Measurements from ENCODE around the gene LAMTOR4. TPM values are rescaled to one million over a fixed set of nuclear protein-coding genes. Genes with fewer than 3 reads are reported as not detected.

Gene LAMTOR4
- total and polyA plus RNA-seq, 10 of the 15 experiments (the other 5 are each of a cell fraction or from before 2014, with no cell fraction given), result 73.4 to 297 (median 196) TPM

DNA sequence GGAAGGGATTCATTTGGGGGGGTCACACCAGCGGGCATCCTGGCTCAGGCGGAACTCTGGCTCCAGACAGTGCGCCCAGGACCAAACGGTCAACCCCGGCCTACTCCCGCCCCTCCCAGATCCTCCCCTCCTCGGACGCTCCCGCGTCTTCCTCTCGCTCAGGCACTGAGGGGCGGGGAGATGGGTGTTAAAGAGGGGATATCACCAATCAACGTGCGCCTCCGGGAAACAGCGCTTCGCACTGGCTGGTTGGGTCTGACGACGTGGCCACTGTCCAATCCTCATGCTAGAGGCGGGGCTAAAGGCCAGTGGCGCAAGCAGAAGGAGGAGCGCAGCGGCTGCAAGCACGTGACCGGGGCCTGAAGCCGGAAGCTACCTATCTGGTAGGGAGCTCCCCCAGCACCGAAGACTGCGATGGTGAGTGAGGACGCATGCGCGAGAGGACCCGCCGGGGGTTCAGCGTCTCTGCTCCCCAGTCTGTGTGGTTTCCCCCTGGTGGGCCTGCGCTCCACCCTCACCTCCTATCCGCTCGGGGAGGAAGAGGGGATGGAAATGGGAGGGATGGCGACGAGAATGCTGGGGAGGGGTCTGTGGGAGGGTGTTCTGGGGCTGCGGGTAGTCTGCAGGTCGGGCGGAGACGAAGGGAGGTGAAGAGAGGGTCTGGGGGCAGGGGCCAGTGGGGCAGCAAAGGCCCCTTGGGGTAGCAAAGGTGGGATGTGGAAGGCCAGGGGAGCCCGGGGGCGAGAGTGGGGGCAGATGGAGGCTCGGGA, at the start of gene LAMTOR4 (continued):
- TF ChIP-seq ETV6 (conservative IDR thresholded peaks at IDR 0.05 in 1 of 2, IDR thresholded peaks at IDR 0.05 in 1 of 2; ENCODE audit: borderline replicate concordance in 1 of 2, low read depth in 1 of 2) (no peak), BRCA1 (IDR thresholded peaks at IDR 0.05; ENCODE audit: low read depth, low read length) (no peak), RCOR1 (conservative IDR thresholded peaks at IDR 0.05; ENCODE audit: low read depth, low read length) (no peak), EED (IDR thresholded peaks at IDR 0.05; ENCODE audit: low read depth) (peak; percentile 14; the same call in 1 of the 2 replicates)
- TF ChIP-seq, protein P1, sequence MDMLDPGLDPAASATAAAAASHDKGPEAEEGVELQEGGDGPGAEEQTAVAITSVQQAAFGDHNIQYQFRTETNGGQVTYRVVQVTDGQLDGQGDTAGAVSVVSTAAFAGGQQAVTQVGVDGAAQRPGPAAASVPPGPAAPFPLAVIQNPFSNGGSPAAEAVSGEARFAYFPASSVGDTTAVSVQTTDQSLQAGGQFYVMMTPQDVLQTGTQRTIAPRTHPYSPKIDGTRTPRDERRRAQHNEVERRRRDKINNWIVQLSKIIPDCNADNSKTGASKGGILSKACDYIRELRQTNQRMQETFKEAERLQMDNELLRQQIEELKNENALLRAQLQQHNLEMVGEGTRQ (IDR thresholded peaks at IDR 0.05; ENCODE audit: borderline replicate concordance, low read depth, low read length), result peak; percentile 83
- TF ChIP-seq, protein P2, sequence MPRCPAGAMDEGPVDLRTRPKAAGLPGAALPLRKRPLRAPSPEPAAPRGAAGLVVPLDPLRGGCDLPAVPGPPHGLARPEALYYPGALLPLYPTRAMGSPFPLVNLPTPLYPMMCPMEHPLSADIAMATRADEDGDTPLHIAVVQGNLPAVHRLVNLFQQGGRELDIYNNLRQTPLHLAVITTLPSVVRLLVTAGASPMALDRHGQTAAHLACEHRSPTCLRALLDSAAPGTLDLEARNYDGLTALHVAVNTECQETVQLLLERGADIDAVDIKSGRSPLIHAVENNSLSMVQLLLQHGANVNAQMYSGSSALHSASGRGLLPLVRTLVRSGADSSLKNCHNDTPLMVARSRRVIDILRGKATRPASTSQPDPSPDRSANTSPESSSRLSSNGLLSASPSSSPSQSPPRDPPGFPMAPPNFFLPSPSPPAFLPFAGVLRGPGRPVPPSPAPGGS (IDR thresholded peaks at IDR 0.05; ENCODE audit: borderline replicate concordance, insufficient read depth, low read depth, low read length, poor library complexity, severe bottlenecking), result no peak

DNA sequence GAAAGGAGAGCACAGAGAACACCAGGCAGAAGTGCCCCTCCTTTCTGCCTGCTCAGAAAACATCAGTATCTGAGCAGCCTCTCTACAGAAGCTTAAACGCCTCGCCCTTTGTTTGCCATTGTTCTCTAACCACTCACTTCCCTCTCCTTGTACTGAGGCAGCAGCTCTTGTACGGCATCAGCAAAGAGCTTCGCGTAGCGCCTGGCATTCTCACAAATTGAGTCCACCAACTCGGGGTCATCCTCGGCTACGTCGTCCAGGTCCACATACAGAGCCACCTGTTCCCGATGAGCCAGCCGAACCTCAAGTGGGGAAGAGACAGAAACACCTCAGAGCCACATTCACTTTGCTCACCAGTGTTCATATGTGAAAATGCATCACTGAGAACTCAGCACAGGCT, 49.3 kb upstream of the LAMTOR4 start:
- peak overlapping the region; percentile 88 for H3K4me3 ChIP-seq
- POLR2A ChIA-PET, result interaction anchor here (0.8 to 2.1 kb wide), 2 partner anchors 9 to 84 kb away, joined by 3 to 6 read pairs; partner anchors contain the start of gene ZKSCAN1
- peaks cover 29% of the 10 kb centered on the region for H3K79me2 ChIP-seq (ENCODE audit: control insufficient read depth, insufficient read depth, low read length)
- no peak overlapping the region for H2AFZ ChIP-seq (ENCODE audit: control insufficient read depth, low read depth, low read length)
- CTCF ChIA-PET, result no interaction called here
- no peaks in the 10 kb centered on the region for H3K27me3 ChIP-seq (replicated peaks in 1 of 2; ENCODE audit: control insufficient read depth in 2 of 2, insufficient read depth in 2 of 2, low read length in 1 of 2)
- ATAC-seq (no peak), FAIRE-seq (no peak), DNase-seq (ENCODE audit: low read depth, low spot score) (no peak)
- peaks cover 37 to 38% of the 10 kb centered on the region in 2 experiments for H3K36me3 ChIP-seq (ENCODE audit: control insufficient read depth in 2 of 2, insufficient read depth in 2 of 2, low read length in 1 of 2)
- peaks cover 16% of the 10 kb centered on the region for H3K4me1 ChIP-seq (ENCODE audit: control insufficient read depth, insufficient read depth, low read length)
- in situ Hi-C loops (cut with MboI), result no loop called here
- H4K20me1 ChIP-seq (ENCODE audit: control insufficient read depth, insufficient read depth), result peaks cover 3% of the 10 kb centered on the region; the same call in 1 of the 2 replicates
- RAD21 ChIA-PET (ENCODE audit: unreplicated experiment), result interaction anchor here (1.6 kb wide), 1 partner anchor 31 kb away, joined by 9 read pairs; no protein-coding TSS in a partner anchor
- intact Hi-C loops (cut with micrococcal nuclease; ENCODE audit: unreplicated experiment), result no loop called here
- 97% methylated on average over 12 of the region's 12 CpGs for WGBS (ENCODE audit: insufficient coverage, insufficient replicate concordance, low lambda C conversion rate, missing lambda C conversion rate)
- no peak overlapping the region for H3K27ac ChIP-seq (ENCODE audit: control insufficient read depth, insufficient read depth)
- BruUV-seq (replicated peaks), result no TSS peak
- SMC1A ChIA-PET (ENCODE audit: uncharacterized antibody, unreplicated experiment), result interaction anchor here (1.3 to 1.8 kb wide), 2 partner anchors 9 to 29 kb away, joined by 3 to 4 read pairs; no protein-coding TSS in a partner anchor
- peak overlapping the region; percentile 96 for H3K4me2 ChIP-seq (ENCODE audit: control insufficient read depth, insufficient read depth)
- peak overlapping the region; percentile 24; the same call in 1 of the 2 replicates for H3K9ac ChIP-seq (ENCODE audit: control insufficient read depth, insufficient read depth, low read length)
- H3K9me3 ChIP-seq (replicated peaks; ENCODE audit: control insufficient read depth, insufficient read depth, low read length), result no peaks in the 10 kb centered on the region
- TF ChIP-seq, protein P3, sequence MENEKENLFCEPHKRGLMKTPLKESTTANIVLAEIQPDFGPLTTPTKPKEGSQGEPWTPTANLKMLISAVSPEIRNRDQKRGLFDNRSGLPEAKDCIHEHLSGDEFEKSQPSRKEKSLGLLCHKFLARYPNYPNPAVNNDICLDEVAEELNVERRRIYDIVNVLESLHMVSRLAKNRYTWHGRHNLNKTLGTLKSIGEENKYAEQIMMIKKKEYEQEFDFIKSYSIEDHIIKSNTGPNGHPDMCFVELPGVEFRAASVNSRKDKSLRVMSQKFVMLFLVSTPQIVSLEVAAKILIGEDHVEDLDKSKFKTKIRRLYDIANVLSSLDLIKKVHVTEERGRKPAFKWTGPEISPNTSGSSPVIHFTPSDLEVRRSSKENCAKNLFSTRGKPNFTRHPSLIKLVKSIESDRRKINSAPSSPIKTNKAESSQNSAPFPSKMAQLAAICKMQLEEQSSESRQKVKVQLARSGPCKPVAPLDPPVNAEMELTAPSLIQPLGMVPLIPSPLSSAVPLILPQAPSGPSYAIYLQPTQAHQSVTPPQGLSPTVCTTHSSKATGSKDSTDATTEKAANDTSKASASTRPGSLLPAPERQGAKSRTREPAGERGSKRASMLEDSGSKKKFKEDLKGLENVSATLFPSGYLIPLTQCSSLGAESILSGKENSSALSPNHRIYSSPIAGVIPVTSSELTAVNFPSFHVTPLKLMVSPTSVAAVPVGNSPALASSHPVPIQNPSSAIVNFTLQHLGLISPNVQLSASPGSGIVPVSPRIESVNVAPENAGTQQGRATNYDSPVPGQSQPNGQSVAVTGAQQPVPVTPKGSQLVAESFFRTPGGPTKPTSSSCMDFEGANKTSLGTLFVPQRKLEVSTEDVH (IDR thresholded peaks at IDR 0.05; ENCODE audit: low read depth, partially characterized antibody), result no peak
- TF ChIP-seq TBL1XR1 (IDR thresholded peaks at IDR 0.05; ENCODE audit: low read depth, low read length), result no peak
- TF ChIP-seq SMAD1 (IDR thresholded peaks at IDR 0.05; ENCODE audit: low read depth, partially characterized antibody), result no peak

Measured in GM12878 (cell line).